Activated T-cell treated with anti-CD3 and anti-CD28 coated beads, Interleukin-2, amount 50 U/mL, for 4 hours (primary cell): ENCODE results near the gene KCNN3. TPM values are rescaled to one million over a fixed set of nuclear protein-coding genes. Genes with fewer than 3 reads are reported as not detected.

Experiments used
- total RNA-seq, 3 donors: library from RNA; stranded (reverse); gene quantifications; one replicate each; pipeline ENCODE4 v1.2.1, GENCODE V29; 2021

KCNN3 gene
- total RNA-seq, 3 donors from 2014 or later = 0.35 to 0.51 (median 0.45) TPM

Other genes starting within 250 kb of the KCNN3 start
- gene PMVK, start 66.4 kb upstream of the KCNN3 start, total RNA-seq = 10 to 100 TPM; 46.7 to 53.0 (median 48.3) TPM
- 10 to 100 TPM in 1 of 3 donors, 1 to 10 TPM in 2; 7.7 to 12.7 (median 9.5) TPM for gene PBXIP1, start 85.8 kb upstream of the KCNN3 start, total RNA-seq
- gene PYGO2, start 91.5 kb upstream of the KCNN3 start, total RNA-seq = 10 to 100 TPM; 27.6 to 28.3 (median 28.1) TPM
- gene SHC1, start 100.5 kb upstream of the KCNN3 start, total RNA-seq = 10 to 100 TPM; 38.7 to 43.7 (median 39.2) TPM
- gene CKS1B, start 104.4 kb upstream of the KCNN3 start, total RNA-seq = 10 to 100 TPM; 61.5 to 78.5 (median 76.7) TPM
- gene FLAD1, start 113.1 kb upstream of the KCNN3 start, total RNA-seq = 100 to 1,000 TPM; 108 to 109 (median 108) TPM
- gene LENEP, start 123.3 kb upstream of the KCNN3 start, total RNA-seq = under 1 TPM in 2 of 3 donors, not detected in 1; 0.40 to 0.50 TPM
- 10 to 100 TPM; 40.6 to 76.0 (median 52.2) TPM for gene ZBTB7B, start 132.5 kb upstream of the KCNN3 start, total RNA-seq
- gene DCST2, start 163.5 kb upstream of the KCNN3 start, total RNA-seq = under 1 TPM in 1 of 3 donors, not detected in 2; 0.08 TPM
- gene DCST1, start 163.5 kb upstream of the KCNN3 start, total RNA-seq = not detected
- gene ADAM15, start 181.0 kb upstream of the KCNN3 start, total RNA-seq = 10 to 100 TPM; 46.3 to 63.4 (median 48.8) TPM
- 1 to 10 TPM; 4.2 to 4.5 (median 4.3) TPM for gene EFNA4, start 193.5 kb upstream of the KCNN3 start, total RNA-seq
- gene EFNA3, start 208.6 kb upstream of the KCNN3 start, total RNA-seq = 1 to 10 TPM in 2 of 3 donors, under 1 TPM in 1; 0.84 to 2.0 (median 1.1) TPM